GM12864 (cell line): ENCODE results near the gene NRSN2.

ENCODE experiments used
- DNase-seq: peaks from one replicate; pipeline ENCODE4 v3.0.0-alpha.2; 2011; ENCODE audit warnings: low read depth
- H3K4me3 ChIP-seq: 2 replicates; pipeline ENCODE4 v1.5.1; 2011; ENCODE audit warnings: mild to moderate bottlenecking, low read depth, low read length, control low read depth
- CTCF ChIP-seq: IDR thresholded peaks from 2 replicates; pipeline ENCODE4 v1.5.1; 2011; ENCODE audit warnings: low read depth, mild to moderate bottlenecking, moderate library complexity, low read length, control low read depth, inconsistent platforms; ENCODE audit errors: missing control alignments

Gene NRSN2

GRCh38 chr20:325889-326644 lies 20.8 kb upstream of the NRSN2 start:
- DNase-seq: no peak
- TF ChIP-seq CTCF: no peak
- peak overlapping the region; percentile 76 for H3K4me3 ChIP-seq

GRCh38 chr20:326645-327185 lies 20.2 kb upstream of the NRSN2 start:
- DNase-seq: no peak
- no peak for TF ChIP-seq CTCF
- H3K4me3 ChIP-seq: peak overlapping the region; percentile 76

- peak; percentile 46 for DNase-seq
- no peak for TF ChIP-seq CTCF
- peak overlapping the region; percentile 76 for H3K4me3 ChIP-seq
Measured at GRCh38 chr20:327186-328026, 19.5 kb upstream of the NRSN2 start.

GRCh38 chr20:328027-328974 lies 18.6 kb upstream of the NRSN2 start:
- no peak for DNase-seq
- no peak for TF ChIP-seq CTCF
- peak overlapping the region; percentile 76; the same call in 1 of the 2 replicates for H3K4me3 ChIP-seq

GRCh38 chr20:328975-329695 lies 17.8 kb upstream of the NRSN2 start:
- DNase-seq: no peak
- no peak for TF ChIP-seq CTCF
- no peak overlapping the region for H3K4me3 ChIP-seq

- no peak for DNase-seq
- H3K4me3 ChIP-seq: no peak overlapping the region
- no peak for TF ChIP-seq CTCF
Measured at GRCh38 chr20:329851-330232, 17.1 kb upstream of the NRSN2 start.
